GM10266 (cell line): ENCODE data around the gene AUTS2.

ENCODE experiments used
- DNase-seq: peaks from one replicate; pipeline ENCODE4 v3.0.0; 2012; ENCODE audit errors: extremely low spot score
- CTCF ChIP-seq: IDR thresholded peaks from 2 replicates; pipeline ENCODE4 v1.5.1; 2012; ENCODE audit warnings: mild to moderate bottlenecking, low read depth; ENCODE audit not compliant: control insufficient read depth, insufficient read depth; ENCODE audit errors: missing control alignments

Gene AUTS2

GRCh38 chr7:70620333-70621055, 1022.2 kb downstream of the AUTS2 start:
- no peak for TF ChIP-seq CTCF
- no peak for DNase-seq

- no peak for TF ChIP-seq CTCF
- no peak for DNase-seq
Measured at GRCh38 chr7:70621954-70622600, 1023.8 kb downstream of the AUTS2 start.

DNA sequence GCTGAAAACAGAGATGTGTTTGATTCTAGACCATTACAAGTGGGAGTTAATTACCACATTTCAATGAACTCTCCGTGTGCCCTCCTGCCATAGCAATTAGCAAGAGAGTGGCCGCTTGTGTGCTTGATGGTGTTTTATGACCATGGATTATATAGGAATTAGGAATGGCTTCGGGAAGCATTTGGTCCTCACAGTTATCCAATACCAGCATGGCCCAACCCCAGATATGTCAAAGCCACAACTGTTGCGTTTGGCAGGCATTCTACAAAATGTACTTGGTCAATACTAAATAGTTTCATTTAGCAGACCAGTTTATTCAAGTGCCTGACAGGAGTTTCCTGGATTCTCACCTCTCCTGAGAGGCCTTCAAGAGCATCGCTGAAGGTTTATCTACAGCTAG, 1024.7 kb downstream of the AUTS2 start:
- TF ChIP-seq CTCF, result no peak
- DNase-seq, result no peak

- no peak for TF ChIP-seq CTCF
Measured at GRCh38 chr7:70624500-70625103, 1026.3 kb downstream of the AUTS2 start.

GRCh38 chr7:70627461-70627860, 1029.2 kb downstream of the AUTS2 start:
- TF ChIP-seq CTCF, result no peak
- DNase-seq, result no peak

More at GRCh38 chr7:70624500-70625103, 1026.3 kb downstream of the AUTS2 start:
- DNase-seq, result no peak

DNA sequence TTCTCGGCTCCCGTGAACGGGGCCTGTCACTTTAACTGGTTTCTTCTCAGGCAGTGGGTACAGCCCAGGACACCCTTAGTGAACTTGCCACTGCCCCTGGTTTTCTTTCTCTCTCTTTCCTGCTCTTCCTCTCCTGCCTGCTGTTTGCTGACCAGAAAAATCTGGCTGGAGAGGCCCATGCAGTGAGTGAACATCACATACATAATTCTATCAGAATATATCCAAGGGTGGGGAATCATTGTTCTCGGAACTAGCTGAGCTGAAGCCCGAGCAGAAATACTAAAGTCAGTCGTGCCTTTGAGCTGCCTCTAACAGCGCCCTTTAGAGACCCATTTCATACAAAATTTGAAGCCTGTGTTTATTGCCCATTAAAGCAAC, 1032.2 kb downstream of the AUTS2 start:
- no peak for TF ChIP-seq CTCF
- DNase-seq, result no peak

DNA sequence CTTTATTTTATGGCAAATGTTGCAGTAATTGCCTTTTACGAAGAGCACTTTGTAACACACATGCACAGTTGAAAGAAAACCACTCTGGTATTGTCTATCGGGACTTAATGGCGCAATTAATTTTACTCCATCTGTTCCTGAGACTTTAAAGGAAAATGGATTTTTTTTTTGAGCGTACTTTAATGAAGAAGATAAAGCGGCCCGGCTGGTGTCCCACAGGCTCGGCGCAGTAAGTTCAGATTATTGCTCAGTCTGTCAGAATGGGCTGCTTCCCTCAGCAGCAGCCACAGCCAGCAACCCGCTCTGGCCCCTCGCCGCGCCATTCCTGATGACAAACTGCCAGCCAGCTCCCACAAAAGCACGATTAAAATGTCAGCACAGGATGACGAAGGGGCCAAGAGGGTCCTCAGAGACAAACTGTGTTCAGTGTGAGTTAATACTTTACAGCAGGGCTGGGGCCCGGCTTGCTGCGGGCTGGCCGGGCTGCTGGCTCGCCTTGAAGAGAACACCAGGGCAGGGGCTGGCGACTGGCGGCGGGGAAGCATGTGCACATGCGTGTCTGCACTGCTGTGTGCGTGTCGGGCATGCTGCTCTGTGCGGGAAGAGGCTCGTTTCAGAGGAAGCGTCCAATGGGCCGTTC, 1032.7 kb downstream of the AUTS2 start:
- no peak for TF ChIP-seq CTCF
- no peak for DNase-seq
